C4-2B (cell line): ENCODE measurements around the gene HIRIP3.

Experiments
- CTCF ChIP-seq: fragments of 450-650 bp; conservative IDR thresholded peaks from 2 replicates; pipeline ENCODE4 v1.5.1; 2017; ENCODE audit warnings: mild to moderate bottlenecking
- ZFX ChIP-seq: fragments of 450-650 bp; IDR thresholded peaks from 2 replicates; pipeline ENCODE4 v1.6.1; 2017

GRCh38 chr16:30032083-30032819, 36.8 kb upstream of the HIRIP3 start:
- peak; percentile 88 for TF ChIP-seq CTCF
- TF ChIP-seq ZFX, result no peak
